GM19035 (cell line): ENCODE results near the gene ZSCAN30.

ENCODE experiments used
- ATAC-seq: cut with Tn5 transposase; IDR thresholded peaks from one replicate; pipeline ENCODE4 v1.9.1; 2021; ENCODE audit not compliant: unreplicated experiment

The ZSCAN30 gene

DNA sequence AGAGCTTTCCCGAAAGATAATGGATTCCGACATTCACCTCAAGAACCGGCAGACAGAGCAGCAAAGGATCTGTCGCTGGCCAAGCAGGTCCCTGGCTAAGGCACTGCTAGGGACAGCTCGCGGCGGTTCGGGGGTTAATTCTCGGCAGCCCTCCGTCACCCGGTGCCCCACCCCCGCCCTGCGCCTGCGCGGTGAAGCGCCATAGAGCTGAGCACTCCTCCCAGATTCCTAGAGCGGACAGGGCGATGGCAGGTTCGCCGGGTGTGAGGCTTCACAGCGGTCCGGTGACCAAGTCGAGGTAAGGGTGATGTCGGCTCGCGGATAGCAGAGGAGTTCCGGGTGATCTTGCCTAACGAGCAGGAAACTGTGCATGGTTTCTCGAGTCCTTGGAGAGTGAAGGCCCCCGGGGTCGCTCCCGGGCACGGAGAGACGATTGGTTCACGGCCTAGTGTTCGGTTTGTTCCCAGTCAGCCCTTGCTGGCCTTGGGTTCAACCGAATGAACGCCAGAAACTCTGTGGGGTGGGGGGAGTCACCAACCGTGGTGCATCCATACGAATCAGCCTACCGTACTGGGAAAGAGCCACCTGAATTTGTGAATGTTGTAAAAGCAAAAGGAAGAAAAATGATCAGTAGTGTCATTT is at the start of gene ZSCAN30:
Gene ZSCAN30 (minus strand): TSS at position 136 of the 642 bp plus-strand sequence. CDS start 25,877 bp downstream, outside the sequence.
- ATAC-seq, result peak; percentile 92

DNA sequence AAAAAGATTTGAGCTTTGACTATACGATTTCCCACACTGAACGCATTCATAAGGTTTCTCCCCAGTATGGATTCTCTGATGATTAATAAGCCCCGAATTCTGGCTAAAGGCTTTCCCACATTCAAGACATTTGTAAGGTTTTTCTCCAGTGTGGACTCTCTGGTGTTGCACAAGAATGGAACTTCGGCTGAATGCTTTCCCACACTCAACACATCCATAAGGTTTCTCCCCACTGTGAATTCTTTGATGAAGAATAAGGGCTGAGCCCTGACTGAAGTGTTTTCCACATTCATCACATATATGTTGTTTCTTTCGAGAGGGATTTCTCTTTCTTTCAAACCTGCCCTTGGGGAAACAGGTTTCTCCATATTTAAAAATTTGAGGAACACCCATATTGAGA is 47.3 kb upstream of the ZSCAN30 start:
- ATAC-seq, result no peak

DNA sequence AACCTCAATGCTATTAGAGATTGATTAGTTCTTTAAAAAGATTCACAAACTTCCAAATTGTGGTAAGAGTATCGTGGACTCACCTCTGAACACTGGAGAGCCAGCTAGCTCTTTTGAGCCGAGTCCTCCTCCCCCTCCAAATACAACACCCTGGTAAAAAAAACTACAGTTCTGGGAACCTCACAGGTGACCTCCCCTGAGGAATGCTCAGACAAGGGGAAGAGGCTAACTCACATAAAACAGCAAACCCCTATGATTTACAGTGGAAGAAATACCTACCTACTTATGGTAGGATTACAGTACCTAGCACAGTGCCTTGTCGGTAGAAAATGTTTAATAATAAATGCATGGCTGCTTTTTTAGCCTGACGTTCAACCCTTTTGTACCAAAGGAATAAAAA is 45.8 kb upstream of the ZSCAN30 start:
- ATAC-seq, result no peak

DNA sequence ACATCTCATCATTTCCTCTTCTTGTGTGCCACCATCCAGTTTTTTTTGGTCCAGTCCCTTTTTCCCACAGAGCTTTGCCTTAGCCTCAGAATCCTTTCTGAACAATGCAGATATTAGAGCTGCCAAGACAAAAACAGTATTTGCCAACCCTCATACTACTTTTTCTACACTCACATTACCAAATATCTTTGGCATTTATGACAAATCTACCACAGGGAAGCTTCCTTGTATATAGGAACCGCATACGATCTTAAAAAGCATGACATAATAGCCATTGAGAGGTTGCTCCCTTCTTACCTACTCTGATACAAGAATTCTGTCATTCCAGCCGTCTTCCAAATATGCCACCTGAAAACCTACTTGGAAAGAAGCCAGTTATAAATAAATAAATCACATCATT is 44.8 kb upstream of the ZSCAN30 start:
- ATAC-seq, result no peak

DNA sequence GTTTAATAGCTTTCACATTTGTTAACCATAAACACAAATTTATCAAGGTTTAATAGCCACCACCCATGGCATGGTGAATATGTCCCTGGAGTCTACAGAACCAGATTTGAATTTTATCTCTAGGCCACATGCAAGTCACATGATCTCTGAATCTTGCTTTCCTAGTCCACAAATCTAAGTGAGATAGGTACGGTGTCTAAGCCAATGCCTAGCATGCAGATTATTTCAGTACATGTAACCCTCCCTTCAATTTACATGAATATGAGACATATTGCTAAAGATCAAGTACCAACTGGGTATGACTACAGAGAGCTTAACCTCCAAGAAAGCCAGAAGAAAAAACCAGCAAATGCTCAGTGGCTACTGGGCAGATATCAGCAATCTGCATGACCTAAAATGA is 44.2 kb upstream of the ZSCAN30 start:
- no peak for ATAC-seq

GRCh38 chr18:35331367-35332087 is 41.5 kb upstream of the ZSCAN30 start:
- no peak for ATAC-seq

GRCh38 chr18:35328868-35329267 is 38.8 kb upstream of the ZSCAN30 start:
- no peak for ATAC-seq

GRCh38 chr18:35326695-35327387 is 36.8 kb upstream of the ZSCAN30 start:
- ATAC-seq, result no peak

DNA sequence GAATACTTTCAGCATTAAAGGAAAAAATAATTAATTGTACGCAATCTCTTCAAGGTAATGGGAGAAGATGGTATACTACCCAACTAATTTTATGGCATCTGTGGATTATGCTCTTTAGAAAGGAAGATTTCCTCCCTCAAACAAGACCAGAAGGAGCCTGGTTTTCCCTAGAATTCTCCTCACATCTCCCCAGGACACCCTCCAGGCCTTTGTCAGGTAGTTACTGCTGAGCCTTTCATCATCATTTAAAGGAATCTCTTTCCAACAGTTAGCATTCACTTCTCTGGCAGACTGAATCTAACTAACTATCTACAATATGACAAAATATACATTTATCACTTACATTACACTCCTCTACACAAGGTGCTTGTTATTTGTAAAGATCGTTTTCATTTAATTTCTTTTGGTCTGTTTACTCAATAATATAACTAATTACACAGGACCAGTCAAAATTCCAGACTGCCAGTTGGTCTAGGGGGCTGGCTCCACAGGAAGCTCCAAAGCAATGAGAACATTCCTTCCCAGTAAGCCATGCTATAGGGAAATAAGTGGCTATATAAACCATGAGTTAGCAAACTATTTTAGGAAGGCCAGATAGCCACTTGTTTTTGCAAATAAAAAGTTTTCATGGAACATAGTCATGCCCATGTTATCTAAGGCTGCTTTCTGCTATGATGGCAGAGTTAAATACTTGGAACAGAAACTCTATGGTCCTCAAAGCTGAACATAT is 35.1 kb upstream of the ZSCAN30 start:
- no peak for ATAC-seq

DNA sequence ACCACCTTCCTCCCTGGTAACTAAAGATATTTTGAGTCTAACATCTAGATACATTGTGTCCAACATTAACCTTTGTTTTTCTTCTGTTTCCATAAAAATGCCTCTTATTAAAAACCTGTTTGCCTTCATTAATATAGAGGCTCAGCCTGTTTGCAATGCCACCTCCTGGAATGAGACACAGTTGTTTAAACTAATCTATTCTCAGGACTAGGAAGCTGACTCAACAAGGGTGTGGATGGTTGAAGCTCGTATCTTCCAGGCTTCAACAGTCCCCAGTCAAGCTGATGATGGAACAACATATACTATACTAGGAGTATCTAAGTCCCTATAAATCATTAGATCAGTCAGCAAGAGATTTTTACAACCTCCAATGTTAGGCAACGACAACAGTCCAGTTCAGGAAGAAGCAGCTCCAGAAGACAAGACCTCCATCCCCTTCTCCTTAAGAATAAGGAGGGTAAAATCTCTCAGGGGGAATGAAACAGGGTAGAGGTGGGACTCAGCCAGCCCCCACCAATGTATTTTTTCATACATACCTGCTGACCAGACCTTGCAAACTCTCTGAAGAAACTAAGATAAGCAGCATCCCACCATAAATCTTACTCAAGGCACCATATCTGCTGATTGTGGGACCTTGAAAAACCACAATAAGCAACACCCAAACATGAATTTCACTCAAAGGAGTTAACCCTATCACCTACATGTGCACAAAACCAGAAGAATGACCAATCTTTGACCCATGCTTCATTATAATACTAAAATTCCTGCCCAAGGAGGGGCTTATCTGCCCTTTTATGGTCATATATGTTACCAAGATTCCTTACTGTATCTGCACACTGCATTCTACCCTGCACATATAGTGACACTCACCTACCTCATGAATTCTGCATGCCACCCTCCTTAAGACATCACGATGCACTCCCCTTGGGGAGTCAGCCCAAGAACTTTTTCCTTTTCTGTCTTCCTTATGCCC is 32.7 kb upstream of the ZSCAN30 start:
- ATAC-seq, result no peak

- no peak for ATAC-seq
Observed at GRCh38 chr18:35311496-35311895, 21.5 kb upstream of the ZSCAN30 start.

- no peak for ATAC-seq
Observed at GRCh38 chr18:35306588-35307250, 16.7 kb upstream of the ZSCAN30 start.

DNA sequence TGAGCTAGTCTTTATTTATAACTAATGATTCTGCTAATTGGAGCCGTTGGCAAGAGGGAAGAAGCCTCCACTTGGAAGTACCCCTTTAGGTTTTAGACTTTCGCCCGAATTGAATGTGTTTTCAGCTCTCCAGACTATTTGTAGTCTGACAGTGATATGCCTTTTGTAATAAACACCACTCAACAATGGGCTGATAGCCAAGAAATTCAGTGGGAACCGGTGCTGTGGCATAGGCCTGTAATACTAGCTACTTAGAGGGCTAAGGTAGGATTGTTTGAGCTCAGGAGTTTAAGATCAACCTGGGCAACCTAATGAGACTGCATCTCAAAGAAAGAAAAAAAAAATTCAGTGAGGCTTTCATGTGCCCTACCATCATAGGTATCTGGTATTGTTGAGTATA is 13.6 kb upstream of the ZSCAN30 start:
- ATAC-seq, result no peak

- ATAC-seq, result no peak
Observed at GRCh38 chr18:35296060-35296459, 6.0 kb upstream of the ZSCAN30 start.

- no peak for ATAC-seq
Observed at GRCh38 chr18:35291166-35291565, 1.1 kb upstream of the ZSCAN30 start.

DNA sequence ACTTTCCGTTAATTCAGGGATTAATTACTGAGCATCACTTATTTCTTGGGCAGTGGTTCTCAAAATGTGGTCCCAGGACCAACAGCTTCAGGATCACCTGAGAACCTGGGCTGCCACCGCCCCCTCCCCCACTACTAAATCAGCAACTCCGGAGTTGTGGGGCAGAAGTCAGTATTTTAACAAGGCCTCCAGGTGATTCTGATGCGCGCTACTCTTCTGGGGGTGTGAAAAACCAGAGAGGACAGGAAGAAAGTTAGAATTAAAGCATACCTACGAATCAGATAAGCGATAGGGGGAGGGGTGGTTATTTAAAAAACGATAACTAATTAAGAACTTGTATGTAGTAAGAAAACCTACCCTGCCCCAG is 319 bp downstream of the ZSCAN30 start:
- peak; percentile 43 for ATAC-seq

- ATAC-seq, result peak; percentile 4
Observed at GRCh38 chr18:35289293-35289692, 736 bp downstream of the ZSCAN30 start.

DNA sequence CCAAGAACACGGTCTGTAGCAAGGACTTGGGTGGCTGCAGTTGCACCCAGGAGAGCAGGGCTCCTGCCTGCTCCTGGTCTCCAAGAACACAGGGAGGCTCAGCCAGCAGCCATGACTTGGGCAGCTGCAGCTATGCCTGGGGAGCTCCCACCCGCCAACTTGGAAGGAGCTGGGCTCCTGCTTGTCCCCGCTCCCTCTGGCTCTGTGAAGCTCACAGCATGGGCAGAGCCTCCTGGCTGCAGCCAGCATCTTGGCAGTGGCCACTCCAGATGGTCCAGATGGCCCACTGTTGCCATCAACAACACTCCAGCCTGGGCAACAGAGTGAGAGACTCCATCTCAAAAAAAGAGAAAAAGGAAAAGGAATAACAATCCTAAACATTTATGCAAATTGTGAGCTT is 5.2 kb downstream of the ZSCAN30 start:
- ATAC-seq, result no peak

DNA sequence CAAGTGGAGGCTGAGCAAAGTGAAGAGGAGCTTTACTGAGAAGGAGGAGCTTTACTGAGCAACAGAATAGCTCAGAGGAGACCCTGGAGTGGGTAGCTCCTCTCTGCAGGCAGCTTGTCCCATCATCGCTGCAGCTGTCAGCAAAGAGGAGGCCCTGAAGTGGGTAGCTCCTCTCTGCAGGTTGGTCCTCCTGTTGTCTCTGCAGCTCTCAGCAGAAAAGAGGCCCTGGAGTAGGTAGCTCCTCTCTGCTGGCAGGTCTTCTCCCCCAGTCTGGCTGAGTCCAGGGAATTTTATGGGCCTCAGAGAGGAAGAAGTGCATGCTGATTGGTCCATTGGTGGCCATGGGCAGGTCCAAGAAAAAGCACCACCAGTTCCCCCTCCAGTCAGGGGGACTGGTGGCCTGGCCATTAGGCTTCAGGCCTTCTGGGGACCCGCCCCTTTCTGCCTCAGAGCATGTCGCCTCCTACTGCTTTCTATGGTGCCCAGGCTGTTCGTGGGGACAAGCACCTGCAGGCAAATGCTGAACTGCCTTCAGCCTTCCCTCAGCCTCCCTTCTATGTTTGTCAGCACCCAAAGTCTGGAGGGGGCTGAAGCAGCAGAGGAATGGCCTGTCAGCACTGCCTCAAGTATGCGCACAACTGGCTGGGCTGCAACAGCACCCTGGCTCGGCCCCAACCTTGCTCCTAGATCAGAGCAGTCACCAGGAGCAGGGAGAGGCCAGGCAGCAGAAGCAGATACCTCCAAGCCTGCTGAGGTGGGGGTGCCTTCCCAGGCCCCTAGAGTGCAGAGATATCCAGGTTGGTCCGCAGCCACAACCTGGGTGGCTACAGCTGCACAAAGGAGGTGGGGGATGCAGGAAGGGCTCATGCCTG is 5.9 kb downstream of the ZSCAN30 start:
- ATAC-seq, result no peak
